Hypothalamus (tissue), 51 donors: Measurements from ENCODE around the gene SECISBP2L.
A peak's percentile ranks its signal among the peaks of the same experiment; 100 is the strongest.

Source experiments
- DNase-seq, 51 donors: peaks; one replicate each; lab custom pipeline; 2025; lab: John Stamatoyannopoulos, UW

The SECISBP2L gene

DNA sequence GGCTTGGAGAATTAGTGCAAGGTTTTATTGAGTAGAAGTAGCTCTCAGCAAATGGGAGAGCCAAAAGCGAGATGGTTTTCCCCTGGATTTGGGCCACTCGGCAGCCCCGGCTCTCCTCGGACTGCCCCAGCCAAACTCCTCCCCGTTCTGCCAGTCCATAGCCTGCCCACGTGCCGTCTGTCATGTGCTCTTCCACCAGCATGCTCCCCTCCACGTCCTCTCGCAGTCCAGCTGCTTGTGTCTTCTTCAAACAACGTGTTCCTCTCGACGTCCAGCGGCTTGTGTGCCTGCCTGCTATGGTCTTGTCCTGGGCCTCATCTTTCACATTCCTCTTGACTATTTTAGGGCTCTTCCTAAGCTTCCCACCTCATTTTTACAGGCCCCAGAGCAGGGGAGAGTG is 16.7 kb upstream of the SECISBP2L start:
- no peak for DNase-seq

DNA sequence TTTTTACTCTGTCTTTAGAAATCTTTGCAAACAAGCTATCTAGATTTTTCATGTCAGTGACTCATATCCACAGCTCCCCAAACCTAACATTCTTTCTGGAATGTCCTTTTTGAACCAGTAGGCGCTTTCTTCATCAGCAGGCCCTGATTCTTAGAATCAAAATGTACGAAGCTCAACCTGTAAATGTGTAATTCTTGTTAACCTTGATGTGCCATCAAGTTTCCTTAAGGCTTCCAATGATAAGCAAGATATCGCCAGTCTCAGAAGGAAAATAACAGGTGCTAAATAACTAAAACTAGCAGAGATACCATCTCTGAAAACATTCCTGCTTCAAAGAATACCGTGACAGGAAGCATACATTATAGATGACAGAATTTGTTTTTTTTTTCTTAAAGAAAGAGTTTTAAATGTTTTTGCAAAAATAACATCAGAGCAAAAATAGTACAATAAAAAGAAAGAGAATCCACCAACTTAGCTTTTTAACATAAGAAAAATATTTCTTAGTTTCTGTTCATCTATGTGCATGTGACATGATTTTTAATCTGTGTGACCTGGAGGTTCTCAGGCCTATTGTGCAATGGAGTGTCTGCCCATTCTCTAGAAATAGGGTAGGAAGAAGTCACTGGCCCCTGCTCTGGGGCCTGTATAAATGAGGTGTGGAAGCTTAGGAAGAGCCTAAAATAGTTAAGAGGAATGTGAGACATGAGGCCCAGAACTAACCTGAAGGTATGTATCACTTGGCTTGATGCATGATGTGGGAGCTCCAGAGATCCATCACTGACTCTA is 14.7 kb upstream of the SECISBP2L start:
- DNase-seq: no peak

DNA sequence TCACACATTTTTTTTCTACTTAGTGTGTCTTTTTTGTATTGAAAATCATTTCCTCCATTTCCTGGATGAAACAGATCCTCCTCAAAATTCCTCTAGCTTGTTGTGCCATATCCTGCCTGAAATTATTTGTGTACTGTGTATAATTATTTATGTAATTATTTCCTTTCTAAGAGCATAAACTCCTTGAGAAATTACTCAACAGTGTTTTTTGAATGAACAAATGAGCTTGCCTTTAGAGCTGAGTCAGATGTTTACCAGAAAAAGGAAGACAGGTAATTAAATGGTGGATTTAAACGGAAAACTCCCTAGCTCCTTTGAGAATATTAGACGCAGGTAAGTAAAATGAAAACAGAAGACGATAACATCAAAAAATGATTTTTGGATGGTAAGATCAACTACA is 13.2 kb upstream of the SECISBP2L start:
- DNase-seq: no peak

DNA sequence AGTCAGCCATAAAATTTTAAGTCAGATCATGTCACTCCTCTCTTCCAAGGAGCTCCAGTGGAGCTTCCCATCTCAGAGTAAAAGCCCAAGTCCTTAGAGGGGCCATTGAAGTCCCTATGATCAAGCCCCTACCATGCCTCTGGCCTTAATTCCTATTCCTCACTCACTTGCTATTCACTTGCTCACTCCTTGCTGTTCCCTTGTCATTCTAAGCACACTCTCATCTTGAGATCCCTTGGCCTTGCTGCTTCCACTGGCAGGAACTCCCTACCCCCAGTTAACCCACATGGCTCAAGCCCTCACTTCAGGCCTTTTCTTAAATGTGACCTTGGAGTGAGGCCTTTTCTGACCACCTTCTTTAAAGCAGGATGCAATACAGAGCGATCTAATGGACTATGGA is 12.3 kb upstream of the SECISBP2L start:
- no peak for DNase-seq

DNA sequence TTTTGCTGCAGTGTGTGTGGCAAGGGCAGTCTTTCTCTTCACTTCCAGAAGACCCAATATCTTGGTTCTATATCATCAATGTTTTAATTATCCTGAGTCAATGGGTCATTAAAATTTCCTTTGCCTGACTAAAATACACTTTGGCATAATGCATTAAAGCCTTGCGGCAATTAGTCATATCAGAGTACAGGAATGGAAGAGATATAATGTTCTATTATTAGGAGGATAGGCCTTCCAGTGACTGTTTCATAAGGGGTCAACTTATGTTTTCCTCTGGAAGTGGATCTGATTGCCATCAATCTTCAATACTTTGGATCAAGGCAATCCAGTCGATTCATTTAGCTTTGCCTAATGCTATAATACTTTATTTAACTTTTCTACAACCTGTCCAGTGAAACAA is 9.4 kb upstream of the SECISBP2L start:
- no peak for DNase-seq

DNA sequence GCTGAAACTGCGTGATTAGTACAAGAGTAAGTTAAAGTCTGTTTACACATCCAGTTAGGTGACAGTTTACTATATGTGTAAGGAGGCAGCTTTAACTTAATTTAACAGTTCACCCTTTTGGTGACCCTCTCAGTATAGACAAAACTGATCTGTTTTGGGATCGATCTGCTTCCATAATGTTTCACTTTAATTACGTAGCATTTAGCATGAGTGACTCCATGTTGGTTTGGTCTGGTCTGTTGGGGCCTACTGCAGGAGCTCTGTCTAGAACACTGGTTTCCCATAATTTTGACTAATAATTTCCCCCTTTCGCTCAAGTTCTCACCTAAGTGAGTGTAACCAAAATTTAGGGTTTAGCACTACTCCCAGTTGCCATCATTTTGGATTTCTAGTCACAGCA is 6.4 kb upstream of the SECISBP2L start:
- no peak for DNase-seq

DNA sequence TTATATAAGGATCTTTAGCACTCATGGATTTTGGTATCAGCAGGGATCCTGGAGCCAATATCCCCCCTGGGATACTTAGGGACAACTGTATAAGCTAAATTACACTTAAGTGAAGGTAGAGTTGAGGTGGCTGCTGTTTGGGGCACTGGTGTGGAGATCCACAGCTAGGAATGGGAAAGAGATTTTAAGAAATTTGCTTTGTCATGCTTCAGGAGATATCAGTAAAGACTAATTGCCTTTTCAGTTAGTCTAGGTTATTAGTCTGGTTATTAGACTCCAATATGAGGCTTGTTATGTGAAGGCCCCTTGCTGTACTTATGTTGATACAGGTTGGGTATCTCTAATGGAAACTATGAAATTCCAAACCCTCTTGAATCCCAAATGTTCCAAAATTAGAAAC is 1.2 kb upstream of the SECISBP2L start:
- DNase-seq: no peak

DNA sequence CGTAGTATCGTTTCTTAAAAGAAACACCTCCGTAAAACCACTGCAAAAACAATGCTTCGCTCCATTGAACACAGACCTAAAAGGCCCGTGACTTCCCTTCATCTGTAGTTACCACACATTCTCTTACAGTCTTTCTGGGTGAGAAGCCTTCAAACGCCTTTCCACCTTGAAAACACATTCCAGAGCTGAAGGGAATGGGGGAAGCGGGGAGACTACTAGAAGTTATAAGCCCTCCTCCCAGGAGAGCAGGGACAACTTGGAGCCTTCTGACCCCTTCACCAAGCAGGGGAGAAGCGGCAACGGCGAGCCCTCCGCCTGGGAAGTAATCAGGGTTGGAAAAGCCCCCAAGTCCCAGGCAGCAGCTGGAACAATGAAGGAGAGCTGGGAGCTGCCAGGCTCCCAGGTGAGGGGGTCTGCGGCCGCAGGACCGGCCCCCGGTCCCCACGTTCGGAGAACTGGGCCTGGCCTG is 461 bp downstream of the SECISBP2L start:
- peak in 12 of 51 donors; percentile 30 to 88 (median 44) for DNase-seq

DNA sequence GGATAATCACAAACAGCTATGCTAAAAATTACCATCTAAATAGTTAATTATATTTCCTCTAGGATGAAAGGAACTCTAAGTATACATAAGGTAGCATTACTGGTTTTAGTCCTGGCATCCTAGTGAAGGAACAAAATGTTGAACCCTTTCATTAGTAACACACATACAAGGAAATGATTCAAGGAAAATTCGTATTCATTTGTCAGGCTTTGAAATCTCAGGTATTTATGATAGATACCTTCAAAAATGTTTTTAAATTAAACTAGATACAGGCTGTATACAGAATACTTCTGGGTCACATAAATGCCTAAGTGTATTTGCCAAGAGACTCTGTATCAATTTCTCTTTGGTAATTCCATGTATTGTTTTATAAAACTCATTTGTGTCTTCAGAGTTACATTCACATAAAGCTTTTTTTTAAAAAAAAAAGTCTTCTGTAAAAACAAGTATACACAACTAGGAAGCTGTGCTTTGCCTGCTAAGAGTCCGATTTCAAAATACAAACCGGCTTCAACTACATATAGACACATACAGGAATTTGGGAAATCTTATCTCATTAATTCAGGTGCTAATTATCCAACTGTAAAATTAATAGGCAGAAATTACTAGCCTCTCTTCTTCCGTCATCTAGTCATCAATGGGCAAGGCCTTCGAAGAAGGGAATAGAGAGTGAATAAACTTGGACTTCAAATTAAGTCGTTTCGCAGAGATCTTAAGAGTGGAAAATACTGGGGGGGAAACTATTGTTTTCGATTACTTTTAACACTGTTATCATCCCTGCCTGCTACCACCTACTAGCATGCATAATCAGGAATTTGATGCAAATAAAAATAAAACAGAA is 1.3 kb downstream of the SECISBP2L start:
- peak in 1 of 51 donors; percentile 42 for DNase-seq

DNA sequence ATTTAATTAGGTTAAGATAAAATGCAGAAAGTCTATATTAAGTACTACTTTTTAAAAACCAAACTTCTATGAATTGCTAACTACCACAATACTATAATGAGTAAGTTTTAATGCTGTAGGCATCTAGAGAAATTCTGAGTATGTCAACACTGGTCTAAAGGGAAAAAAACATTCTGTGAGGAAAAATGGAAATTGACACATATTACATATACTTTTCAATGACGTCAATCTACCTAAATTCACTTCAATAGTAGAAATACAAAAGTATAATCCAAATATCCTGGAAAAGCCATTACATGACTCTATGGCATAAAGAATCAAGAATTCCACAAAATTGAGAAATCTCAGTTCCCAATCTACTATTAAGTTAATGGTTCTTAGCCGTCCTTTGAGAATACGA is 2.2 kb downstream of the SECISBP2L start:
- no peak for DNase-seq

DNA sequence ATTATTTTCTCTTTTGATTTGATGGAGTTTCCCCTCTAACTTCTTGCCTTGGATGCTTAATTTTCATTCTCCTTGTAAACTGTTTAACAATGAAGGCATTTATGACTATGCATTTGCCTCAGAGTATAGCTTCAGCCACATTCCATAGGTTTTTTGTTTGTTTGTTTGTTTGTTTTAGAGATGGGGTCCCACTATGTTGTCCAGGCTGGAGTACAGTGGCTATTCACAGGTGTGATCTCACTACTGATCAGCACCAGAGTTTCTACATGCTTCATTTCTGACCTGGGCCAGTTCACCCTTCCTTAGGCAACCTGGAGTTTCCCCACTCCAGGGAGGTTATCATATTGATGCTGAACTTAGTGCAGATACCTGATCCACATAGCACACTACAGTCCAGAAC is 4.1 kb downstream of the SECISBP2L start:
- DNase-seq: no peak

DNA sequence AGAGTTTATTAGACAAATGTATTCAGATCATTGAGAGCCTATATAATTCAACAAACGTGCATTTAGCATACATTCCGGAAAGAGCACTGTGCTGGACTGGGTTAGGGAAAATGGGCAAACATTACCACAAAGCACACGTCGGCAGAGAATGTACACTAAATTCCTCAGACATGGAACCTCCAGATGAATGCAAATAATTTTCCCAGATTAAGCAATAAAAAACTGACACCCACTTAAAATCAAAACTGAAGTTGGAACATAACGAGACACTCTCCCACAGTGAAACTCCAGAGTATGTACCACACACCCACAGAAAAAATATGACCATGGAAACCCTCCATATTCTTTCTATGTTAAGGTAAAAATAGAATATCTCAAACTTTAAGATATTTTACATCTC is 4.8 kb downstream of the SECISBP2L start:
- DNase-seq: no peak

DNA sequence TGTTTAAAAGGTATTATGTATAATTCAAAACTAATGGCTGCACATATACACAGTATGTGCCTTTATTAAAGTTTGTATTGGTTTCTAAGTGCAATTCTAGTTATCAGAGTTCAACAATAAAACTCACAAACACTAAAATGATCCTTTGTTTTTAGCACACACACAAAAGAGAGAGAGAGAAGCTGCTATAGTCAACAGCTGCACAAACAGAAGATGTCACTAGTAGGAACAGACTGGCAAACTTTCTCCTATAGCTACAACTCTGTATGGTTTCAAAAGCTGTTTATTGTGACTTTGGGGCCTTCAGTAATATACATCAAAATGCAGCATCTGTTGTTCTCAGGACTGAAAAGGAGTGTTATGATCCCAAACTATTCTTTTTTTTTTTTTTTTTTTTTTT is 6.1 kb downstream of the SECISBP2L start:
- peak in 2 of 51 donors; percentile 24 to 49 for DNase-seq

DNA sequence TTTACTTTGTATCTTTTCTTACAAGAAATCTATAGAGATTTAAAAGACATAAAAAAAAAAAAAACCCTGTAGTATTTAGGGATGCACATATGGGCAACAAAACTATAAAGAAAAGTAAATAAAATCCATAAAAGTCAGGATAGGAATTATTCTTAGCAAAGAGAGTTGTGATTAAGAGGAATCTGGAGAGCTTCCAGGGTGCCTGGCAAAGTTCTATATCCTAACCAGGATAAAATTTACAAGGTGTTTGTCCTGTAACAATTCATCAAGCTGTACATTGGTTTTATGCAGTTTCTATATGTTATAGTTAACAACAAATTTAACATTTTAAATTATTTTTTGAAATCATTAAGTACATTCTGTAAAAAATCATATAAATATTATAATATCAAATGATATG is 7.9 kb downstream of the SECISBP2L start:
- no peak for DNase-seq

DNA sequence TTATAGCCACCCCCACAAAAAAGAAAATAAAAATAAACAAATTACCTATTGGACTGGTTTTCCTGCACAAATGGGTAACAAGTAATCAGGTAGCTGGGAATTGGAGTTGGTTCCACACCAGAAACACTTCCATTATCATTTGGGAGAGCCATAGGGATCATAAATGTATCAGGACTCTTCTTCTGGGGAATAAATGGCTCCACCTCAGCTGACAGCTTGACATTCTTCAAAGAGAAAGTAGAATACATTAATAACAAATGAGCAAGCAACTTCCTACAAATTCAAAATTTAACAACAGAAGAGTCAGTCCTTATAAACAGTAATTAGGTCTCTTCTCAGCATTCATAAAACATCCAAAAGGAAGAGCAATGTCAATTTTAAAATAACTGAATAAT is 8.7 kb downstream of the SECISBP2L start:
- DNase-seq: no peak

DNA sequence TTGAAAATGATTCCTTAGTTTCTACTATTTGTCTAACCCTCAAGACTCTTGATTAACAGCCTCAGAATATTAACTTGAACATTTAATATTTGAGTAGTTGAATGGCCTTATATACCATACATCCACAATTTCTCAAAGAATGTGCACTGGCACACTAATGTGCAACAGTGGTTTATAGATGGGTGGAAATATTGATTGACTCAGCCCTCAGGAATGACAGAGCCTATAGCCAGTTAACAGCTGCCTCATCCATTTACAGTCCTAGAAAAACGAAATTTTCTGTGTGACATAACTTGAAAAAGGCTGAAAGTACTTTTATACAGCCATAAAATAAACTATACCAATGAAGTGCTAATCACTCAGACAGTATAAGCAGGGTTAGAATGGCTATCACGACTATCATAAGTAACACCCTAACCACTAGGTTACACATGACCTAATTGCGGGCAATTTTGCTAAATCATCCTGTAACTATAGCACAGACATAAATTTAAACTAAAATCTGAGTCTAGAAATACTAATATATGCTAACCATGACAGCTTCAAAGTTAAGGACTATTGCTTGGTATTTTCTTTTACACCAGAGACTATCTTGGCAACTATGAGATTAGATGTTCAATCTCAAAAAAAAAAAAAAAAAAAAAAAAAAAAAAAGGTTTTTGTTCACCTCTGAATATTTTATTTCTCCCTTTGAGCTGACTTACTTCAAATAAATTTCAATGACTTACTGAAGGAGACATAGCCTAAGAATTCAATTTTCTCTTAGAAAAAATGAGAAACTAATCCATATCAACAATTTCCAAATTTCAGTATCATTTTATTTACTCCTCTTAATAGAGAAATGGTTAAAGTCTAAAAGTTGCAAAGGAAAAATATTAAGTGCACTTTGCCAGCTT is 9.3 kb downstream of the SECISBP2L start:
- no peak for DNase-seq

DNA sequence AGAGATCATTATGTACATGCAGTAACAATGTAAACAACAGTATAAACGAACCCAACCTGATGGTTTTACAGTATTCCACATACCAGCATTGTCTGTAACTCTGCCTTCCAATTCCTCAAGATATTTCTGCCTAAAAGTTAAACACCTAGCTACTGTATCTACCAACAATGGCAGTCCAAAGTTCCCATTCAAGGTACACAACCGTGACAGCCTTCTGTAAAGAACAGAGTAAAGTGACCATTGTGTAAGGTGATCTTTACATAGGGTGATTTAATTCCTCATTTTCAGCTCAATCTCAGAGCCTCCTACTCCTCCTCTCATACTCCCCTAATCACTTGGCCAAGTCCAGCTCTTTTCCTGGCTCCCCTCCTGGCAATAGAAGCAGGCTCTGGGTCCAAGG is 10.4 kb downstream of the SECISBP2L start:
- no peak for DNase-seq

DNA sequence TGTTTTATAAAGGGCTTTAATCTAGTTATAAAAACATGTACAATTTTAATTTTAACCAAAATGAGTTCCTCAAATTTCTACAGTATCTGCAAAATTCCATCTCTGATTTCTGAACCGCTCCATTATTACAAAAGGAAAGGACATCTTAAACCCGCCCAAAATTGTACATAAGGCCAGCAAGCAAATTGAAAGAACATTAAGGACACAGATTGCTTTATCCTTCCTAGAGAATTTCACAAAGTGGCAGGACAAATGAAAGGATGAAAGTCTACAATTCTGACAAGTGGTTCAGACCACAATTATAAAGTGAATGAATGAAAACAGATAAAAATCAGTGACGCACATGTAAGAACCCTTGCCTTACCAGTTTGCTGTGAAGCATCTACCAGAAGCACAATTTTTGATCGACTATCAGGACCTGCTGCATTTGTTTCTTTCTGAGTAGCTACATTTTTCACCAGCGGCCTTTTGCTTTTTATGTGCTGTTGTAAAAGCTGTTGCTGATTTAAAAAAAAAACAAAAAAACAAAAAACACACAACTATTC is 13.6 kb downstream of the SECISBP2L start:
- DNase-seq: no peak

DNA sequence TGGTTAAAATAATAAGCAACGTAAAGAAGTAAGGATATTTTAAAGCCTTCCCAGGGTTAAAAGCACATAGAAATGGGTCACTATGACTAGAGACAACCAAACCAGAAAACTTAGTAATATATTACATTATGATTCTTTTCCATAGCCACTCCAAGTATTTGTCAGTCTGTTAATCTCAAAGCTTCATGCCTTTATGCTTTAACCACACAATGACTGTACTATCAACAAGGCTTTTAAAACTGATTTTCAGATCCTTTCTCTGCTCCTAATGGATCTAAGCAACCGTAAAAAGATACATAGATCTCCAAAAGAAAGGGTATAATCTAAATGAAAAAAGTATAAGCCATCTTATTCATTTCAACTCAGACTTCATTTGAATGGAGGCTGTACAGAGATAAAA is 14.4 kb downstream of the SECISBP2L start:
- no peak for DNase-seq

DNA sequence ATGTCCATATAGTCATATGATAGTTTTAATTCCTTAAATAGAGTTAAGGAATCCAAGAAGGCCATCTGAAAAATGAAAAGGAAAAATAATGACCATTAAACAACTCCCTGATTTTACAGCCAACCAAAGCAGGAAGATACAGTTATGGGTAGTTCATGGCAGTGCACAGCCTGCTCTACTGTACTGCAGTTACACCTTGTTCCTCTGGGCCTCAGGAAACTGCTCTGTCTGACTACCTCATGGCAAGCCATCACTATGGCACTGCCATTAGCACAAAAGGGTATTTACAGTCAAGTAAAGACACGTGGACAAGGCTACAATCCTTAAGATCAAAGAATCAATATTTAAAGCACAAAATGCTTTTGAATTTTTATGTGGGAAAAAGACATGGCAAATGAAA is 19.5 kb downstream of the SECISBP2L start:
- no peak for DNase-seq

DNA sequence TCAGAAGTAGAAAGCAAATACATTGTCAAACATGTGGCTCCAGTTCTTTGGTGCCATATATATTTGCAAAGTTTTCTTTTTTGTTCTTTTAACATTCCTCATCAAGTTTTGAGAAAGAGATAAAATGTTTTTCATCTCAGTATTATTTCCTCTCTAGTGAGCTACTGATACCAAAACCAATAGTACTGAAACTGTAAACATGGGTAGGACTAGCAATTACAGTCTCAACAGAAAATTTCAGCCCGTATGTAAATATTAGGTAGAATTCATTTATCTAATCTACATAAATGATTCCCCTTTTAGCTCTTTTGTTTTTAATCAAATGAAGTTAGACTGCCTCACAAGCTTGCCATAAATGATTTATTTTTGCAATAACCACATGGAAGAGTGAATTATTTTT is 21.4 kb downstream of the SECISBP2L start:
- DNase-seq: no peak
